DND-41 (cell line): ENCODE data around the gene FSIP1.

ENCODE experiments used
- ATAC-seq: fragments of 200-7000 bp; cut with Tn5 transposase; 3 replicates; pipeline ENCODE4 v1.9.1; 2021; ENCODE audit warnings: low read depth; ENCODE audit not compliant: insufficient read depth
- DNase-seq: peaks from one replicate; pipeline ENCODE4 v3.0.0-alpha.2; 2020
- H2AFZ ChIP-seq: 2 replicates; pipeline ENCODE4 v1.6.0; 2012; ENCODE audit warnings: low read depth, low read length
- H3K27ac ChIP-seq: 2 replicates; pipeline ENCODE4 v1.5.1; 2012; ENCODE audit warnings: low read length, inconsistent platforms
- H3K27me3 ChIP-seq: fragments of 200-600 bp; sonication (generic); 2 replicates; pipeline ENCODE4 v1.6.0; 2012; ENCODE audit warnings: low read length, mild to moderate bottlenecking, inconsistent platforms; ENCODE audit not compliant: insufficient read depth, poor library complexity
- H3K36me3 ChIP-seq: 2 replicates; pipeline ENCODE4 v1.5.1; 2012; ENCODE audit warnings: low read length, inconsistent platforms; ENCODE audit not compliant: insufficient read depth
- H3K4me1 ChIP-seq: 2 replicates; pipeline ENCODE4 v1.5.1; 2012; ENCODE audit warnings: mild to moderate bottlenecking, low read length; ENCODE audit not compliant: insufficient read depth
- H3K4me2 ChIP-seq: 2 replicates; pipeline ENCODE4 v1.6.0; 2012; ENCODE audit warnings: mild to moderate bottlenecking, moderate library complexity, low read length, inconsistent platforms; ENCODE audit not compliant: insufficient read depth
- H3K4me3 ChIP-seq, 2 experiments: fragments of 200-600 bp in 1 of 2; shearing (Covaris generic) in 1 of 2; 2 replicates each; pipeline ENCODE4 v1.5.1; 2012 to 2016; ENCODE audit warnings: inconsistent platforms in 2 of 2, low read length in 2 of 2, mild to moderate bottlenecking in 2 of 2, low read depth in 1 of 2, moderate library complexity in 1 of 2
- H3K79me2 ChIP-seq: 2 replicates; pipeline ENCODE4 v1.6.0; 2012; ENCODE audit warnings: low read length, inconsistent platforms; ENCODE audit not compliant: insufficient read depth
- H3K9ac ChIP-seq: 2 replicates; pipeline ENCODE4 v1.6.0; 2012; ENCODE audit warnings: low read depth, mild to moderate bottlenecking, inconsistent platforms, low read length, moderate library complexity
- H3K9me3 ChIP-seq: 2 replicates; pipeline ENCODE4 v1.5.1; 2012; ENCODE audit warnings: low read length, moderate library complexity, mild to moderate bottlenecking, inconsistent platforms; ENCODE audit not compliant: insufficient read depth, severe bottlenecking
- H4K20me1 ChIP-seq: 2 replicates; pipeline ENCODE4 v1.6.0; 2012; ENCODE audit warnings: low read length; ENCODE audit not compliant: insufficient read depth
- EZH2 ChIP-seq: IDR thresholded peaks from 3 replicates; pipeline ENCODE4 v1.6.1; 2012; ENCODE audit warnings: borderline replicate concordance, low read depth, mild to moderate bottlenecking, moderate library complexity, low read length, inconsistent platforms; ENCODE audit not compliant: severe bottlenecking
- TF ChIP-seq, protein P1 (sequence below): IDR thresholded peaks from 2 replicates; pipeline ENCODE4 v1.5.1; 2012; ENCODE audit warnings: borderline replicate concordance, low read length, moderate library complexity, mild to moderate bottlenecking; ENCODE audit not compliant: poor library complexity, severe bottlenecking; ENCODE audit errors: extremely low read depth

FSIP1 gene

DNA sequence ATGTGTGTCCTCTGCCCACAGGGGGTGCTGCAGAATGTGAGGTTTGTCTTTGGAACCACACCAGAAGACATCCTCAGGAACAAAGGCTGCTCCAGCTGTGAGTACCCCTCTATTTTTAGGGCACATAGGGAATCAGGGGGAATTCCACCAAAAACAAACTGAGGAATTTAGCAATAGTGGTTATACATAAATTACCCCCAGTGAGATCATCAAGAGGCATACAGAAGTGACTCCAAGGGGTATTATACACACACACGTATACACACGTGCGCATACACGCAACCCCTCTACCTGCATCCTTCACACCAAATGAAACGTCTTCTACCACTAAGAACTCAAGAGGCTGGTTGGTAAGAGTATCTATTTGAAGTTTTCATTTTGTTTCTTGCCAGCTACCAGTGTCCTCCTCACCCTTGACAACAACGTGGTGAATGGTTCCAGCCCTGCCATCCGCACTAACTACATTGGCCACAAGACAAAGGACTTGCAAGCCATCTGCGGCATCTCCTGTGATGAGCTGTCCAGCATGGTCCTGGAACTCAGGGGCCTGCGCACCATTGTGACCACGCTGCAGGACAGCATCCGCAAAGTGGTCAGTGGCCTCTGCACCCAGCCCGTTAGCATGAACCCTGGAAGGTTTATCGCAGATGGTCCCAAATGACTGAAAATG lies 198.9 kb downstream of the FSIP1 start:
- Histone ChIP-seq H3K27ac (no peak overlapping the region), H4K20me1 (no peaks in the 10 kb centered on the region), H3K9ac (no peak overlapping the region), H3K36me3 (no peaks in the 10 kb centered on the region), H2AFZ (no peak overlapping the region), H3K9me3 (no peaks in the 10 kb centered on the region), H3K27me3 (no peaks in the 10 kb centered on the region), H3K4me3 (no peak overlapping the region), H3K4me1 (no peaks in the 10 kb centered on the region), H3K79me2 (no peaks in the 10 kb centered on the region), H3K4me2 (no peak overlapping the region)
- DNase-seq (peak; percentile 6), ATAC-seq (no peak)
- TF ChIP-seq, protein P1, sequence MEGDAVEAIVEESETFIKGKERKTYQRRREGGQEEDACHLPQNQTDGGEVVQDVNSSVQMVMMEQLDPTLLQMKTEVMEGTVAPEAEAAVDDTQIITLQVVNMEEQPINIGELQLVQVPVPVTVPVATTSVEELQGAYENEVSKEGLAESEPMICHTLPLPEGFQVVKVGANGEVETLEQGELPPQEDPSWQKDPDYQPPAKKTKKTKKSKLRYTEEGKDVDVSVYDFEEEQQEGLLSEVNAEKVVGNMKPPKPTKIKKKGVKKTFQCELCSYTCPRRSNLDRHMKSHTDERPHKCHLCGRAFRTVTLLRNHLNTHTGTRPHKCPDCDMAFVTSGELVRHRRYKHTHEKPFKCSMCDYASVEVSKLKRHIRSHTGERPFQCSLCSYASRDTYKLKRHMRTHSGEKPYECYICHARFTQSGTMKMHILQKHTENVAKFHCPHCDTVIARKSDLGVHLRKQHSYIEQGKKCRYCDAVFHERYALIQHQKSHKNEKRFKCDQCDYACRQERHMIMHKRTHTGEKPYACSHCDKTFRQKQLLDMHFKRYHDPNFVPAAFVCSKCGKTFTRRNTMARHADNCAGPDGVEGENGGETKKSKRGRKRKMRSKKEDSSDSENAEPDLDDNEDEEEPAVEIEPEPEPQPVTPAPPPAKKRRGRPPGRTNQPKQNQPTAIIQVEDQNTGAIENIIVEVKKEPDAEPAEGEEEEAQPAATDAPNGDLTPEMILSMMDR: no peak
- TF ChIP-seq EZH2: no peak

DNA sequence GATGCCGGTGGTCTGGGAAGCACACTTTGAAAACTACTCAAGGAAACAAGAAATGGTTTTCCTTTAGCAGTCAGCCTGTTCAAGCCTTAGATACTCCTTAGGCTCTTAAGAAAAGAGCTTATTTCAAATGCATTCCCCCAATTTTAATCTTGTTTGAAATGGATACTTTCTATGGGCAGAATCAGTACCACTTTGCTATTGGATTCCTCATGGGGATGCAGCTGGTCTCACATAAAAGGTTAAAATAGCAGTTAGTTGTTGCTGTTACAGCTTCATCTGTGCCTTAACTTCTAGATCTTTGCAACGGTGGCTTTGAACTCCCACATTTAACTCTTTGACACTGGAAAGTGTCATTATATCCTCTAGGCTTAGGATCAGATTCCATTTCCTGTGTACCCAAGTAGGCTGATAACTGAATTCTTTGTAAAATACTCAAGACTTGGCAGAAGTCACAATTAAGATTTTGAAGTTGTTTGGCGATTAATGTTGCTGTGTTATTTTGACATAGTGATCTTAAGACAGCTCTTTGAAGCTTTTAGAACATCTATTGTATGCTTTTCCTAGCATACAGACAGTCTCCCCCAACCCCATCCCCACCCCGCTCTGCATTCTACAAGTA lies 199.6 kb downstream of the FSIP1 start:
- H3K4me2 ChIP-seq: no peak overlapping the region
- no peak overlapping the region for H3K4me3 ChIP-seq
- H3K27ac ChIP-seq: no peak overlapping the region
- H3K79me2 ChIP-seq: no peaks in the 10 kb centered on the region
- H3K36me3 ChIP-seq: no peaks in the 10 kb centered on the region
- no peak for DNase-seq
- H4K20me1 ChIP-seq: no peaks in the 10 kb centered on the region
- H3K4me1 ChIP-seq: no peaks in the 10 kb centered on the region
- H3K27me3 ChIP-seq: no peaks in the 10 kb centered on the region
- no peaks in the 10 kb centered on the region for H3K9me3 ChIP-seq
- no peak overlapping the region for H2AFZ ChIP-seq
- no peak for TF ChIP-seq EZH2
- TF ChIP-seq, protein P1: no peak
- no peak overlapping the region for H3K9ac ChIP-seq
- ATAC-seq: no peak

GRCh38 chr15:39582286-39582976 lies 200.2 kb downstream of the FSIP1 start:
- H3K9me3 ChIP-seq: no peaks in the 10 kb centered on the region
- H3K4me3 ChIP-seq: no peak overlapping the region
- no peaks in the 10 kb centered on the region for H4K20me1 ChIP-seq
- no peaks in the 10 kb centered on the region for H3K4me1 ChIP-seq
- TF ChIP-seq, protein P1: no peak
- no peak for TF ChIP-seq EZH2
- DNase-seq (no peak), ATAC-seq (no peak)
- H2AFZ ChIP-seq: no peak overlapping the region
- H3K27me3 ChIP-seq: no peaks in the 10 kb centered on the region
- H3K79me2 ChIP-seq: no peaks in the 10 kb centered on the region
- no peak overlapping the region for H3K27ac ChIP-seq
- H3K4me2 ChIP-seq: no peak overlapping the region
- H3K9ac ChIP-seq: no peak overlapping the region
- H3K36me3 ChIP-seq: no peaks in the 10 kb centered on the region
